Activated T-cell treated with anti-CD3 and anti-CD28 coated beads for 4 hours (primary cell): ENCODE data around the gene HPGD.
"Not testable (repeated sequence)": the region's sequence is repeated elsewhere in the genome, so short reads cannot be mapped to it uniquely, and the experiment has no call there.

ENCODE experiments used
- DNase-seq: peaks from one replicate; pipeline ENCODE4 v3.0.0-alpha.2; 2020

The HPGD gene

DNA sequence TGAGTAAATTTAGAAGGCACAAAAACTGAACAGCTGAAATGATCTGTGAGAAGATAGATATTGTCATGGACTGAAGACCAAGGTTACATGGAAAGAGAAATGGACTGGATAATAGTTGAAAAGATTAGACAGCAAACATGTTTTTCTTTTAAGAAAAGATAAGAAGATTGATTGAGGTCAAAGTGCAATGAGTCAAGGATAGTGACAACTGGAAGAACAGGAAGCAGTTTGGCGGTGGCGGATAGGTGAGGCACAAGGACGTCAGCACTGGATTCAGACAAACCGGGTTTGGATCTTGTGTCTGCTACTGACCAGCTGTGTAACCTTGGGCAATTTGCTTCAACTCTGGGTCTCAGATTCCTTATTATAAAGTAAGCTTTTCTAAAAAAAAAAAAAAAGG is 2.0 kb upstream of the HPGD start:
- DNase-seq: no peak

DNA sequence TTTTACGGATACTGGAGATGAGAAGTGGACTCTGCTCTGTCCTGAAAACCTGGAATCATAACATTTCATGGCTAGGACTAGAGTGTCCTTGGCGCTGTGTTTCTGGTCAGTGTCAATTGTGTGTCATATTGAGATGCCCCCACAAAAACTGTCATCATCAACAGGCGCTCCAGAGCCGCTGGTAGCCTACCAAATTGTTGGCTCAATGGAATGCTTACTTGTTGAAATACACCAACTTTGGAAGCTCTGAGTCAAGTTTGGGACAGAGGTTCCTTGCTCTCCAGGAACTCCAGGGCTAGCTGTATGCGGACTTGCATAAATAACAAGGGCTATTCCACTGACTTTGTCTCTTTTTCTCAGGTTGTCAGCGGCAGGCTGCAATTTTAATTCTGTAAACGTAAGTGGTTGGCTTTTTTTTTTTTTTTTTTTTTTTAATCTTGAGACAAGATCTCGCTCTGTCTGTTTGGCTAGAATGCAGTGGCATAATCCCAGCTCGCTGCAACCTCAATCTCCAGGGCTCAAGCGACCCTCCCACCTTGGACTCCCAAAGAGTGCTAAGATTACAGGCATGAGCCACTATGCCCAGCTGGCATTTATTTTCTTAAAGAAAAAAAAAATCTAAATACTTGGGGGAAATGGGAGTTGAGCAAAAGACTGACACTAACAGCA is 871 bp upstream of the HPGD start:
- no peak for DNase-seq

DNA sequence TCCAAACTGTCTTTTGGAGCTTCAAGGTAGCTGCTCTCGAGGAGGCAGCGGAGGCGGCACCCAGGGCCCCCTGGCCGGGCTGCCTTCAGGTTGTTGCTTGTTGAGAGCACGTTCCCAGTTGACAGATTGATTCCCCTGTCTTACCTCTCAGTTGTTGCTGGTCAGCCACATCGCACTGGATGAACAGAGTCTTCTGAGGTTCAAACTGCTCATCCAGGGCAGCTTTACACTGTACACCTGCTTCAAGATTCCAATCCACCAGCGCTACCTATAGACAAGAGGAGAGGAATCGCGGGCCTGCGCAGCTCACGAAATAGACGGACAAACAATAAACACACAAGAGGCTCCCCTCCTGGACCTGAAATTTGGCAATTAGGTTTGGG is 497 bp downstream of the HPGD start:
- no peak for DNase-seq

DNA sequence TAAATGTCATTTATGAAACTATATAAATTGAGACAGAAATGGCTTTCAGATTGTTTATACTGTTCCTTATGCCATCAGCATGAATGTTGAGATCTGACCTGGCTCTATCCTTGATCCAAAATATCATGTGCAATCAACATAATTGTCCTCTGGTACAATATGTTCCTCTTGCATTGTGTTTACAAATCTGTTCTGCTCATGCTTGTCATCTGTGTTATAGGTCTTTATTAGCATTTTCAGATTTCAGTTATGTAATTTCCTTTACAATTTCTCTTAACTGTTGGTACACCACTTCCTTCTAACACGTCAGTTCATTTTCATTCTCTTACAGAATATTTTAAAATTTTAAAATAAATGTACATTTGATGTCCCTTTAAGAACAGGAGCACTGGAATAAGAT is 1.6 kb downstream of the HPGD start:
- DNase-seq: no peak

DNA sequence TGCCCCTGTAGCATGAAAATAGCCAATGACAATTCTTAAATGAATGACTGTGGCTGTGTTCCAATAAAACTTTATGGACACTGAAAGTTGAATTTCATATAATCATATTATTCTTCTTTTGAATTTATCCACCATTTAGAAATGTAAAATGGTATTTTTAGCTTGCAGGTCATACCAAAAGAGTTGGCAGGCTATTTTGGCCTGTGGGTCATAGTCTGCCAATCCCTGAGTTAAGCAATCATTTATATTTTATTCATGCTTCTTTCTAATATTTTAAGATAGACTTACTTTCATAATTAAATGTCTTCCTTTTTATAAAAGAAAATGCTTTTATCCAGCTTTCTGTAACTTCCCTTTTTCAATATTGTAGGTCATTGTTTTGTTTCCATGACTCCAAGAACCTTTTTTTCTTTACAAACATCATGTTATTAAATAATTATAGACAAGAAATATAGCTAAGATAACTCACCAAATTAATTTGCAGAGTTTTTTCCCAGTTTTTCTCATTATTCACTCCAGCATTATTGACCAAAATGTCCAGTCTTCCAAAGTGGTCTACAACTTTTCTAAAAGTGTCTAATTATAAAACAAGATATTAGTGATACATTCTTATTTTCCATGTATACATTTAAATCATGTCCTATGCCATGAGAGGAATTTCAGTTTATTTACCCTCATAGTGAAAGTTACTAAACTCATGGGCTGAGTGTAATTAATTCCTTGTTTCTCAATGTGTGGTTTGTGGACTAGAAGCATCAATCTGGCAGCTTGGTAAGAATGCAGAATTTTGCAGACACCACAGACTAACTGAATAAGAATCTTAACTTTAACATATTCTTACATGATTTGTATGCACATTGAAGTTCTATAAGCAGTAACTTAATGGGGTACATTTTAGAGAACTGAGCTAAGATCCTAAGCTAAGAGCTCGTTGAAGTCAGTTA is 4.5 kb downstream of the HPGD start:
- no peak for DNase-seq

DNA sequence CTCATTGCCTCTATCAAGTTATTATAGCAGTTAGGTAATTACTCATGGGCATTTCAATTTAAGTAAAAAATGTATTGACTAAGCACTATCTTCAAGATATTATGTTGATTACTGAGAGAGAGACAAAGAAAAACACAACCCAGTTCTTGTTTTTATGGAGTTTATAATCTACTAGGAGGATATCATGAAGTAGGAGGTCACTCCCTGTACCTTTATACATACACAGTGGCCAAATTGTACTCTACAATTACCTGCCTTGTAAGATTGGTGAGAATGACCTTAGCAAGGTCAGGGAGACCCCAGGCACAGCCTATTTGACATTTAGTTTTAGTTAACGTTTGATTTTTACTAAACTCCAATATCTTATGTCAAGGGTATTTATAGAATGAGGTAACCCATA is 5.5 kb downstream of the HPGD start:
- no peak for DNase-seq

DNA sequence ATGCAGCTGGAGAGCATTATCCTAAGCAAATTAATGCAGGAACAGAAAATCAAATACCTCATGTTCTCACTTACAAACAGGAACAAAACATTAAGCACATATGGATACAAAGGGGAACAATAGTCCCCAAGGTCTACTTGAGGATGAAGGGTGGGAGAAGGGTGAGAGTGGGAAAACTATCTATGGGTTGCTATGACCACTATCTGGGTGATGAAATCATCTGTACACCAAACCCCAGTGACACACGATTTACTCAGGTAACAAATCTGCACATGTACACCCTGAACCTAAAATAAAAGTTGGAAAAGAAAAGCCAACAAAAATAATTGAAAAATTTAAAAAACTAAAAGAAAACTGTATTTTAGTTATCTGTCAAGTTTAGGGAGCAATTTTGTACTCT is 5.9 kb downstream of the HPGD start:
- no peak for DNase-seq

DNA sequence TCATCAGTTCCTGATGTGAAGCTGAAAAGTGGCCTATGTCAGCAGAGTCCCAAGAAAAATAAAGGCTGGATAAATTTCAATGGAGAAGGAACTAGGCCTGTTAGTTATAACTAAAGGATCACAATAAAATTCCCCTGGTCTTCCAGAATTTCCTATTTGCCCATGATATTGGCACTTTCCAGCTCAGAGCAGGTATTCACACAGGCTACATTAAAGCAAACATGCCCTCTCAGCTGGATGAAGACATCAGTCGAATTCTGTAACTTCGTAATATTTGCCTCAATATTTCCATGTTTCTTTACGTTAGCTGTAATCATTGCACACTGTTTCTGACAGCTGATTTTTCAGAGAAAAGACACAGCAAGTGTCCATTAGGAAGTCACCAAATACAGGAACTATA is 9.5 kb downstream of the HPGD start:
- no peak for DNase-seq

DNA sequence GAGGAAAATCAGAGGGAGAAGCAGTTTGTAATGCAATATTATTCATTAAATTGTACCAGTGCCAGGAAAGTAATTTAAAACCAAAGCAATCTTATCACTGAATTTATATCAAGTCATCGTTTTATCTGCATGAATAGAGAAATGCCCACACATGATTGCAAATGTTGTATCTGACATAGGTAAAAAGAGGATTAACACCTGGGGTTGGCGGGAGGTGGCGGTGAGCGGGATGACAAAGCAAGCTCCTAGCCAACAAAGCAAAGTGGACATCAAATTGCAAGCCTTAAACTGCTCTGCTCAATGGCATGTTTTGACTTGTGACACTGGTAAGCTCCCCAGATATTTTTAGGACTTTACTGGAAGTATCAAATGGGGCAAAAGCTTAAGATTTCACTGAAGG is 16.4 kb downstream of the HPGD start:
- no peak for DNase-seq

DNA sequence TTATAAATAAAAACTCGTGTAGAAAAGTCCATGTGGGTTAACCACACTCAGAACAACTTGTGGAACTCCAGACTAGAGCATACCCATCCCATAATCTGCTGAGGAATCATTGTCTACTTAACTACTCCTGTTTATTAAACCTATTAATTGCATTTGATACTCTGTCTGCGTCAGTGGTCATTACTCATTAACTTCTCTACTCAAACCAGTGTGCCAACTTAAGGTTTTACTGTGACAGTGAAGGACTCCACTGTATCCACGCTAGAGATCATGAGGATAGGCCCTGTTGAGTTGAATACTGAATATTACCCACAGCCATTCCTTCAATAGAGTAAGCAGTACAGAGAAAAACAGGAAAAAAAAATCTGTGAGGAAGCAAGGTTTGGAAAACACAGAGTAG is 17.3 kb downstream of the HPGD start:
- DNase-seq: no peak

DNA sequence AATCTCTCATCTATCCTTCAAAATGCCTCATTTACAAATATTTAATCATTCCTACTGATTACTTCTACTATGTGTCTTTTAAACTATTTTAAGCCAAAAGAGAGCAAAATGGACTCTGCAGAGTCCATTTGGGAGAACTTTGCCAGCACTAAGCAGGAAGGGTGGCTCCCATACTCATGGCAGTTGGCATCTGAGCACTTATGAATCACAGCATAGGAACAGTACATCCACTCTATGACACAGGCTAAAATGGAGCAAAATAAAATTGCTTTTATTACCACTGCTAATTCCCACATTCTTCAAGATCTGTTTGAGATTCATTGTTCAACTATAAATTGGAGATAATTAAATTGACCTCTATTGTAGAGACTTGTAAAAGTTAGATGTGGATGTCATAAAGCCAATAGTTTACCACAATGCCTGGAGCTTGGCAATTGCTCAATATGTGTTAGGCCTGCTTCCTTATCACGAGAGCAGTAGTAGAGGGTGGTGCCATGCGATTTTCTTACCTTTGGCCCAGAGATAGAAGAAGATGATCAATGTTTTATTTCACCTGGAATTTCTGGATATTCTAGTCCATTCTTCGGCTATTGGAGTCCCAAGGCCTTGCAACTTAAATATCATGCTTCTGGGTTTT is 19.1 kb downstream of the HPGD start:
- no peak for DNase-seq

DNA sequence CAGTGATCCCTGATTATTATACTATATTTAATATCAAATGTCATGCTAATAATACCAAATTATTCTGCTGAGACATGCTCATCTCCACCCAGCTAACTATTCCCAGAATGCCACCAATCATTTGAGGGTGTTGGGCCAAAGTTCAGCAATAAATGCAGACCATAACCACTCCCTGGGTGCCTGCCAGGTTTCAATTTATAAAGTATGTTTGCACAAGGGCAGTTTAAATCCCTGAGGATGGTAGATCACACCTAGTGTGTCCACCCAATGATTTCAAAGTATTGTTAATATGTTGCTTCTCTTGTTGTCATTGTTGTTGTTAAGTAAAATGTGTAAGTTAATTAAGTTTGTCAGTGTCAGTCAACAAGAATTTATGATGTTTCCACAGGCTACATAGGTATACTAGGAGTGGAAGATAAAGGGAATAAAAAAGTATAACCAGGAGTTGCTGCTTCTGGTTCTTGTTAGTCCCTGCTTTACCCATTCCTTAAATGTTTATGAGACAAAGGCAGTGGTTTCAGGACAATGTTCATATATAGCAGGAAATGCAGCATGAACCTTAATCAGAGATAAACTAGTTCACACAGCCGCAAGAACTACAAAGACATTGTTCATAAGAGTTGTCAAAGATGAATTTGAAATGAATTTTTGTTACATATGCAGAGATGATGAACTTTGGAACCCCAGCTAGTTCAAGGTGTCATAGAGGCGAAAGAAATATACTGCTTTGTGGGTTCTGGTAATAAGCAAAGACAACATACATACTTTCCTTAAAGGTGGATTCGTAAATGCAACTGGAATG is 25.5 kb downstream of the HPGD start:
- DNase-seq: no peak

DNA sequence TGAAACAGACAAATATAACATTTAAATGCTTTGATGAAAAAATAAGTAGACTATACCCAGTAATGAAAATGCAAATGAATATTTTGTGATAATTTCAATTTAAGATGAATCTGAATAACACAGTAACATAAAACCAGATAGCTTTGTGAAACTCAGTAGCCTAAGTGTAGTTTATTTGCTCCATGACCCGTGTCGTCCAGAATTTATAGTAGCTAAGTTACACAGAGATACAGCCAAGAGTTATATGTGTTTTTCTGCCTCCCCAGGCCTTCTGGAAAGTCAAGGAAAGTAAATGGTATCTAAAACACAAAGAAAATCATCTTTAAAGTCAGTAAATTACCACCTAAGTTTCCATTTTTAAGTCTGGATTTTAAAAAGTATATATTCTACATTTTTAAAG is 26.7 kb downstream of the HPGD start:
- DNase-seq: no peak

DNA sequence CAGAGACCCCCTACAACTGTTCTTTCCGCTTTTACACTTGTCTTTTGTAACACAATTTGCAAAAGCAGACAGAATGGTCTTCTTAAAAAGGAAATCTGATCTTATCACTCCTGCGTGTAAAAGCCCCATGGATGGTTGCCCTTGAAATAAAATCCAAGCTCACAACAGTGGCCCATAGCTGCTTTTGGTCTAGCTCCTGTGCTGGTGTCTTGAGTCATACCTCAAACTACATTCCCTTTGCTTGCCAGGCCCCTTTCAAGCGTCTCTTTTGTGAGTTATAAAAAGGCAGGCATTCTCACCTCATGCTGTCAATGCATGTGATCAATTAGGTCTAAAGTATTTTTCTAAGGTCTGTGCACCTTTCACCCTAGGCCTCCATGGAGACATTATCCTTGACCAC is 27.6 kb downstream of the HPGD start:
- DNase-seq: no peak

DNA sequence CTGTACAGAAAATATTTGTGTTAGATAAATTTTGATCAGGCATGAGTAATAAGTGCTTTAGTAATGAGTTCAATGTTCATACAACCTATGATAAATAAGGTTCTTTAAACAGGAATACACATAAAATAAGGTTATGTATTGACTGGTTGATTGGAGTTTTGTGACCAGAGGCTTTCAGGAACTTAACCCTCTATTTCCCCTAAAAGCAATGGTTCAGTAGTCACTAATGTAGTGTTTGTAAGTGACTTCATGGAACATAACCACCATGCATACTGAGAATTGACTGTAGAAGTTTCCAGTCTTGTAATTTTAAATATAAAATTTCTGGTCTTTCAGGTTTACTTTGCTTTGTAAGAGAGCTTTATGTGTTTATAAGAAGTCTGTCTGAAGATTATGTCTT is 28.1 kb downstream of the HPGD start:
- no peak for DNase-seq

DNA sequence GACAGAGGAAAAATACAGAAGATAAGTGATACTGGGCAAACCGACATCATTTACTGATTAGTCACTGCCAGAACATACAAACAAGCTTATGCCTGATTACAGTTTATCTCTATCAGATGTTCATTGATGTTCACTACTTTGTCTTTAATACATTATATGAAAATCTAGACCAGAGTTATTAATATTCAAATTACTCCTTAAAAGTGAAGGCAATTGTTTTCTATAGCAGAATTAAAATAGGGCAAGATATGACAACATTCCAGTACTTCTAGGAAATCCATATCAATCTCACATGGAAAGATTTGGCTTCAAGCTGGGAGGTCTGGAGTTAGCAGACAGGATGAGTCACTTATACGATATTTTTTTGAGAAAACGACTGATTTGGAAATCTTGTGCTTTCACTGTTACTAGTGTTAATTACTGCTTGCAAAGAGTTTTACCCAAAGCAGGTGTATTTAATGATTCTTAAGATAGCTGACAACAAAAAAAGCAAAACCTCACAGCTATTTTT is 31.8 kb downstream of the HPGD start:
- no peak for DNase-seq

DNA sequence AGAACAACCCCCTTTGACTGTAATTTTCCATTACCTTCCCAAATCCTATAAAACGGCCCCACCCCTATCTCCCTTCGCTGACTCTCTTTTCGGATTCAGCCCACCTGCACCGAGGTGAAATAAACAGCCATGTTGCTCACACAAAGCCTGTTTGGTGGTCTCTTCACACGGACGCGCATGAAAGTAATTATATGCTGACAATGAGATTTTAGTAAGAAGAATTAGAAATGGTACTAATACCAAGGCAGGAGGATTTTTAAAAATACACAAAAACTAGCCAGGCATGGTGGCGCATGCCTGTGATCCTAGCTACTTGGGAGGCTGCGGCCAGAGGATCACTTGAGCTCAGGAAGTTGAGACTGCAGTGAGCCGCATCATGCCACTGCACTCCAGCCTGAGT is 33.9 kb downstream of the HPGD start:
- not testable (repeated sequence) for DNase-seq

DNA sequence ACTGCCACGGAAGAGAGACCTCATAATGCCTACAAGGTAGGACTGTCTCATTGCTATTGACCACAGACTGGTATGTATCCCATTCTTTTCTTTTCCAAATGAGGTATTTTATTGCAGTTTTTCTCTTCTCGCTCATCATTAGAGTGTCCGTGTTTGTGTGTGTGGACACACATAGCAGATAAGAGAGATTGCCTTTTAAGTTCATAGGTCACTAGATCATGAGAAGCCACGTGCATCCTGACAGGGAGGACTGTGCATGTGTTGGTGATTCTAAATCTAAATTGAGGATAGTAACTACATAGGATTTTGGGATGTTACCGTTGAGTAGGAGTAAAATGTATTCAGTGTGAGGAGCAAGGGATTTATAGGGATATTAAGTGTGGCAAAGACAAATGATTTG is 37.3 kb downstream of the HPGD start:
- no peak for DNase-seq

DNA sequence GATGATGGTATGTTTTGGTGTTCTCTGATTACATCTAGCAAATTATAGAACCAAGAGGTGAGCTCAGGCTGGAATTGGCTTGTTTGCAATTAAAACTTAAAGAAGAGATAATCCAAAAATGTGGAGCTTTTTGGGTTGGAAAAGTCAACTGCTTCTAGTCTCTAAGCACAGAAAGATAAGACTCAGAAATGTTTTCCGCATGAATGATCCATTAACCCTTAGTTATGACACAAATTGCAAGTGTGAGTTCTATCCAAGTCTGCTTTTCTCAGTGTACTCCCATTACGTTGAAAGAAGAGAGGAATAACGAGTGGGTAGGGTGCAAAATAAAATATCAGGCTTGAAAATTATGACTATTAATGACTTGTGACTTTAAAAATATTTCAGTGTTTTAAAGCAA is 38.5 kb downstream of the HPGD start:
- no peak for DNase-seq

DNA sequence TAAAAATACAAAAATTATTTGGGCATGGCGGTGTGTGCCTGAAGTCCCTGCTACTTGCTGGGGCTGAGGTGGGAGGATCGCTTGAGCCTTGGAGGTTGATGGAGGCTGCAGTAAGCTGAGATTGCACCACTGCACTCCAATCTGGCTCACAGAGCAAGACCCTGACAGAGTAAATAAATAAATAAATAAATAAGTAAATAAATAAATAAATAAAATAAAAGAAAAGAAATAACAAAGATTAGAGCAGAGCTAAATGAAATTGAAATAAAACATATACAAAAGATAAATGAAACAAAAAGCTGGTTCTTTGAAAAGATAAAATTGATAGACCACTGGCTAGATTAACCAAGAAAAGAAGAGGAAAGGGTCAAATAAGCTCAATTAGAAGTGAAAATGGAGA is 43.1 kb downstream of the HPGD start:
- DNase-seq: no peak

DNA sequence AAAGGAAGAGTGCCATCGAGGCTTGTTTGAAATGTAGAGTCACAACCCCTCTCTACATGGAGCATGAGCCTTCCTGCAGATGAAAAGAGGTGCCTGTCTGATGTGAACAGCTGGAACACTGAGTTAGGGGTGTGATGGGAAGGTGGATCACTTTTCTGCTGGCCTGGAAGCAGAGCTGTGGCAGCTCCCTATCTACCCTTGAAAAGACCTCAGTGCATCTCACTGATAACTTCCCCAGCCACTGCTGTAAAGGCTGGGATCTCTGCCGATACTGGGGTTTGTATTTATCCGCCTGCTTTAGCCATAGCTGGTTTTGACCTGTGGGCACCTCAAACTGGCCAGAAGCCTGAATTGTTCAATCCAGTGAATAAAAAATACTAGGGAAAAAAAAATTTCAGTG is 46.8 kb downstream of the HPGD start:
- DNase-seq: no peak

DNA sequence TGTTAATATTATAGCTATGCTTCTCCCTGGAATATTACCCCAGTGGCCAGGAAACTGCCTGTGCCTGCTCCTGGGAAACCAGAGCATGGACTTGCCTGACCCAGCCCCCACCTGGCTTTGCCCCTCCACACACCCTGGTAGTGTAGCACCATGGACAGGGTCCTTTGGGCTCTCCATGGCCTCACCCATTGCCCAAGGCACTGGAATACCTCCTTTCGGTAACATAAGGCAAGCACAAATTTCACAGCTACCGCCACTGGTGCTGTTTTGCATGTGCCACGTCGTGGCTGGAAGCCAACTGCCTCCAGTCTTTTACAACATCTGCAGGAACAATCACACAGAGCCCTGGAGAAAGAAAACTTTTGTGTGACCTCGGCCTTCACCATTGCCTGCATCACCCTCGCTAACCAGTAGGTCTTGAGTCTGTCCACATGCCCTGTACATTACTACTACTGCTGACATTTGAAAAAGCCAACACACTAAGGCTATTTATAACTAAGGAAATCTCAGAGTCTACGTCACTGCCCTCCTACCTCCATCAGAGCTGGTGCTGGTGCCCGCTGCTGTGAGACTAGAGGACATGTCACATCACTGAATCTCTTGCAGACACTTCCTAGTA is 47.7 kb downstream of the HPGD start:
- DNase-seq: no peak

DNA sequence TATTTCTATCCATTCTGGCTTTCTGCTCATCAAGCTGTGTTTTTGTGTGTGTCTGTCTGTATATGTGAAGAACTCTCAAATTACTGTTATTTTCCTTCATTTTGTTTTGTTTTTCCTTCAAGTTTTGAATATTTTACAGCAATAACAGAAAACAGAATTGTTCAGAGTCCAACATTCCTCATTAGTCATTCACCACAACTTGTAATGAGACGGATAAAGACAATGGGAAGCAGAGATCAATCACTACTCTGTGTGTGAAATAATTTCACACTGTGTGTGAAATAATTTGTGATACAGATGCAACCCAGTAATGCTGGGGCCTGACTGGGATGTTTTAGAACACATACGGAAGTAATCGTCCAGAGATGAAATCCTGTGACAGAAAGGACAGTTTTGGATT is 55.2 kb downstream of the HPGD start:
- DNase-seq: no peak
